SK-N-DZ (cell line): ENCODE results near the gene SLC39A13.

Experiments
- DNase-seq: peaks from one replicate; pipeline ENCODE4 v3.0.0-alpha.2; 2015; ENCODE audit warnings: low spot score

Gene SLC39A13

GRCh38 chr11:47383071-47383470 is 25.3 kb upstream of the SLC39A13 start:
- DNase-seq: no peak

GRCh38 chr11:47384498-47384897 is 23.9 kb upstream of the SLC39A13 start:
- DNase-seq: no peak

GRCh38 chr11:47387944-47388696 is 20.3 kb upstream of the SLC39A13 start:
- no peak for DNase-seq

- DNase-seq: no peak
Observed at GRCh38 chr11:47388697-47389576, 19.5 kb upstream of the SLC39A13 start.

- no peak for DNase-seq
Observed at GRCh38 chr11:47389577-47390421, 18.6 kb upstream of the SLC39A13 start.

GRCh38 chr11:47390422-47390760 is 18.0 kb upstream of the SLC39A13 start:
- DNase-seq: no peak

GRCh38 chr11:47391077-47391583 is 17.3 kb upstream of the SLC39A13 start:
- DNase-seq: no peak

- no peak for DNase-seq
Observed at GRCh38 chr11:47391711-47392432, 16.5 kb upstream of the SLC39A13 start.

GRCh38 chr11:47392546-47393162 is 15.7 kb upstream of the SLC39A13 start:
- DNase-seq: no peak

- no peak for DNase-seq
Observed at GRCh38 chr11:47393163-47394049, 15.0 kb upstream of the SLC39A13 start.

- DNase-seq: no peak
Observed at GRCh38 chr11:47394050-47394321, 14.4 kb upstream of the SLC39A13 start.

- DNase-seq: no peak
Observed at GRCh38 chr11:47394322-47395222, 13.8 kb upstream of the SLC39A13 start.

GRCh38 chr11:47395223-47396048 is 13.0 kb upstream of the SLC39A13 start:
- no peak for DNase-seq

- DNase-seq: no peak
Observed at GRCh38 chr11:47396049-47396320, 12.4 kb upstream of the SLC39A13 start.

GRCh38 chr11:47398011-47398410 is 10.4 kb upstream of the SLC39A13 start:
- DNase-seq: no peak

- DNase-seq: no peak
Observed at GRCh38 chr11:47398551-47398950, 9.8 kb upstream of the SLC39A13 start.

- DNase-seq: no peak
Observed at GRCh38 chr11:47399860-47400767, 8.3 kb upstream of the SLC39A13 start.
